ENCODE data around the gene IGF1. TPM values are rescaled to one million over a fixed set of nuclear protein-coding genes. Genes with fewer than 3 reads are reported as not detected.

IGF1 gene
- polyA plus RNA-seq, 1 of the 3 experiments (the other 2 are of a cell fraction) = 0.07 TPM

DNA sequence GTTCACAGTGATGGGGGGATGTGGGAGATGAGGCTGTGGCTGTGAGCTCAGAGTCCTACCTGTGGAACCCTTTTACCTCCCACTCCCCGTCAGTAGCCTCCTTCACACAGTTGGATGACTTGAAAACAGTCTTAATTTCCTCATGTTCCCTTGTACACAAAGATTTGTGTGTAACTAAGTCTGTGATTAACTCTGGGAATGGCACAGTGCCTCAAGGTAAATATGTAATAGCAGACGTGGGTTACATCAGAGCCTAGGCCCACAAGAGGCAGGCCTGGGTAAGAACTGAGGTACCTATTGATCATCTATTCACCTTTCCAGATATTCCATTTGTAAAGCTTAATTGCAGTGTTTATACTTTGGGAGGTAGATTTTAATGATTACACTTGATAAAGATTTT, 5.8 kb upstream of the IGF1 start:
- ChIA-PET POLR2A (no interaction called here), CTCF (interaction anchor here (1.1 kb wide), 1 partner anchor 17 kb away, joined by 3 read pairs; no protein-coding TSS in a partner anchor)
- Histone ChIP-seq H3K9me2 (no peaks in the 10 kb centered on the region), H4K20me1 (ENCODE audit: insufficient read depth) (no peaks in the 10 kb centered on the region), H3K9ac (no peak overlapping the region), H3F3A (replicated peaks; ENCODE audit: insufficient read depth) (no peaks in the 10 kb centered on the region), H3K36me3 (replicated peaks in 1 of 2; ENCODE audit: control insufficient read depth in 1 of 2, insufficient read depth in 2 of 2, low read length in 1 of 2) (no peaks in the 10 kb centered on the region), H3K27ac (ENCODE audit: low read depth in 2 of 2, low read length in 1 of 2) (no peak overlapping the region), H3K9me3 (no peaks in the 10 kb centered on the region), H3K4me2 (no peak overlapping the region), H2AFZ (ENCODE audit: low read depth) (no peak overlapping the region), H3K4me1 (ENCODE audit: control insufficient read depth in 1 of 2, insufficient read depth in 2 of 2, low read depth in 1 of 2, low read length in 1 of 2) (peaks cover 0 to 2% of the 10 kb centered on the region in 2 experiments; a peak in 1 of 4 replicates), H3K27me3 (ENCODE audit: insufficient read depth) (no peaks in the 10 kb centered on the region), H3K79me2 (ENCODE audit: insufficient read depth) (no peaks in the 10 kb centered on the region), H3K4me3 (ENCODE audit: low read depth in 2 of 2, low read length in 1 of 2) (no peak overlapping the region)
- TF ChIP-seq, protein P1, sequence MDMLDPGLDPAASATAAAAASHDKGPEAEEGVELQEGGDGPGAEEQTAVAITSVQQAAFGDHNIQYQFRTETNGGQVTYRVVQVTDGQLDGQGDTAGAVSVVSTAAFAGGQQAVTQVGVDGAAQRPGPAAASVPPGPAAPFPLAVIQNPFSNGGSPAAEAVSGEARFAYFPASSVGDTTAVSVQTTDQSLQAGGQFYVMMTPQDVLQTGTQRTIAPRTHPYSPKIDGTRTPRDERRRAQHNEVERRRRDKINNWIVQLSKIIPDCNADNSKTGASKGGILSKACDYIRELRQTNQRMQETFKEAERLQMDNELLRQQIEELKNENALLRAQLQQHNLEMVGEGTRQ (IDR thresholded peaks at IDR 0.05; ENCODE audit: borderline replicate concordance, low read depth, low read length) = no peak
- no peak for TF ChIP-seq EZH2phosphoT487 (IDR thresholded peaks at IDR 0.05; ENCODE audit: borderline replicate concordance, low read depth)
- no peak for DNase-seq
- WGBS (ENCODE audit: low lambda C conversion rate) = 82% methylated on average over 2 of the region's 2 CpGs

DNA sequence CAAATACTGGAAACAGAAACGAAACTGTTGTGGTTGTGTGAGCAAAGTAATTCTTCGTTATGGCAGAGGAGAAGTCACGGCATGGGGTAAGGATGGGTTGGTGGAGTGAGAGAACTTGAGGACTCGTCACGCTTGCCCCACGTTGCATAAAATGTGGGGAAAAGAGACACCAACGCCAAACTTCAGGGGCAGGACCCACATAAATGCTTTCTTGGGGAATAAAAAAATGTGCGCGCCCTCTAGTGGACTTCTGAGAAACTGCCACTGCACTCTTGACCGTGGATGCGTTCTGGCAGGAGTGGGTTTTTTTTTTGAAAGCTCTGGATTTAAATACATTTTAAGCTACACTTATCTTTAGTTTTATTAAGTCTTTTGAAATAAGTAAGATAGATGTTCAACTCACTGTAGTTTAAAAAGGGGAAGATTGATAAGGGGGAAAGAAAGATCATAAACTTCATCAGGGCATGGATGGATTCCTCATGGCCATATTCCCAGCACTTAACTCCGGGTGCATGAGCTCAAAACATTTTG, 4.1 kb upstream of the IGF1 start:
- H3K4me3 ChIP-seq (ENCODE audit: low read depth in 2 of 2, low read length in 1 of 2) = peak overlapping the region; percentile 26 to 38; a peak in 2 of 4 replicates
- no peak overlapping the region for H3K9ac ChIP-seq

More for the DNA sequence above, 4.1 kb upstream of the IGF1 start:
- 10% methylated on average over 12 of the region's 12 CpGs for WGBS (ENCODE audit: low lambda C conversion rate)
- H3K4me2 ChIP-seq = peak overlapping the region; percentile 43
- H3K27me3 ChIP-seq (ENCODE audit: insufficient read depth) = no peaks in the 10 kb centered on the region
- no peaks in the 10 kb centered on the region for H3F3A ChIP-seq (replicated peaks; ENCODE audit: insufficient read depth)
- H3K9me2 ChIP-seq = no peaks in the 10 kb centered on the region
- ChIA-PET POLR2A (no interaction called here), CTCF (interaction anchor here (0.6 to 3.8 kb wide), 22 partner anchors 9 to 711 kb away, joined by 3 to 15 read pairs (median 3); no protein-coding TSS in a partner anchor)
- H4K20me1 ChIP-seq (ENCODE audit: insufficient read depth) = no peaks in the 10 kb centered on the region
- no peaks in the 10 kb centered on the region for H3K79me2 ChIP-seq (ENCODE audit: insufficient read depth)
- peak; percentile 45 for DNase-seq
- peak overlapping the region; percentile 27 for H2AFZ ChIP-seq (ENCODE audit: low read depth)
- TF ChIP-seq, protein P1 (IDR thresholded peaks at IDR 0.05; ENCODE audit: borderline replicate concordance, low read depth, low read length) = no peak
- no peak for TF ChIP-seq MEF2A (IDR thresholded peaks at IDR 0.05; ENCODE audit: borderline replicate concordance, low read depth)
- TF ChIP-seq RAD21 (IDR thresholded peaks at IDR 0.05; ENCODE audit: low read length) = peak; percentile 77
- peak; percentile 79 for TF ChIP-seq SMC3 (IDR thresholded peaks at IDR 0.05; ENCODE audit: low read depth, low read length)
- TF ChIP-seq, protein P2, sequence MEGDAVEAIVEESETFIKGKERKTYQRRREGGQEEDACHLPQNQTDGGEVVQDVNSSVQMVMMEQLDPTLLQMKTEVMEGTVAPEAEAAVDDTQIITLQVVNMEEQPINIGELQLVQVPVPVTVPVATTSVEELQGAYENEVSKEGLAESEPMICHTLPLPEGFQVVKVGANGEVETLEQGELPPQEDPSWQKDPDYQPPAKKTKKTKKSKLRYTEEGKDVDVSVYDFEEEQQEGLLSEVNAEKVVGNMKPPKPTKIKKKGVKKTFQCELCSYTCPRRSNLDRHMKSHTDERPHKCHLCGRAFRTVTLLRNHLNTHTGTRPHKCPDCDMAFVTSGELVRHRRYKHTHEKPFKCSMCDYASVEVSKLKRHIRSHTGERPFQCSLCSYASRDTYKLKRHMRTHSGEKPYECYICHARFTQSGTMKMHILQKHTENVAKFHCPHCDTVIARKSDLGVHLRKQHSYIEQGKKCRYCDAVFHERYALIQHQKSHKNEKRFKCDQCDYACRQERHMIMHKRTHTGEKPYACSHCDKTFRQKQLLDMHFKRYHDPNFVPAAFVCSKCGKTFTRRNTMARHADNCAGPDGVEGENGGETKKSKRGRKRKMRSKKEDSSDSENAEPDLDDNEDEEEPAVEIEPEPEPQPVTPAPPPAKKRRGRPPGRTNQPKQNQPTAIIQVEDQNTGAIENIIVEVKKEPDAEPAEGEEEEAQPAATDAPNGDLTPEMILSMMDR (IDR thresholded peaks at IDR 0.05) = peak; percentile 95
- peaks cover 0 to 2% of the 10 kb centered on the region in 2 experiments; a peak in 1 of 4 replicates for H3K4me1 ChIP-seq (ENCODE audit: control insufficient read depth in 1 of 2, insufficient read depth in 2 of 2, low read depth in 1 of 2, low read length in 1 of 2)
- H3K27ac ChIP-seq (ENCODE audit: low read depth in 2 of 2, low read length in 1 of 2) = no peak overlapping the region
- no peaks in the 10 kb centered on the region for H3K9me3 ChIP-seq
- no peaks in the 10 kb centered on the region for H3K36me3 ChIP-seq (replicated peaks in 1 of 2; ENCODE audit: control insufficient read depth in 1 of 2, insufficient read depth in 2 of 2, low read length in 1 of 2)

All from SK-N-SH (cell line).